Uterus (tissue), 2 donors: Measurements from ENCODE around the gene GTF2E1.

Experiments used
- CTCF ChIP-seq, 4 experiments: fragments of 200-600 bp in 2 of 4; fragments of 450-650 bp in 2 of 4; sonication (generic) in 2 of 4; IDR thresholded peaks; one replicate each; pipeline ENCODE4 v1.5.1; 2016 to 2019; ENCODE audit warnings: antibody characterized with exemption in 4 of 4, mild to moderate bottlenecking in 2 of 4, moderate library complexity in 1 of 4
- POLR2A ChIP-seq, 2 donors: fragments of 450-650 bp; IDR thresholded peaks; one replicate each; pipeline ENCODE4 v1.6.1; 2016; ENCODE audit warnings: antibody characterized with exemption in 2 of 2, mild to moderate bottlenecking in 1 of 2, moderate library complexity in 1 of 2

- no peak for TF ChIP-seq CTCF (IDR thresholded peaks at IDR 0.05)
- no peak for TF ChIP-seq POLR2A (IDR thresholded peaks at IDR 0.05)
These were observed 38.4 kb downstream of the GTF2E1 start for GRCh38 chr3:120780977-120781376.
